ENCODE results near the gene VPS37C. TPM values are rescaled to one million over a fixed set of nuclear protein-coding genes. Genes with fewer than 3 reads are reported as not detected.

Gene VPS37C
- total RNA-seq, 1 experiment from 2014 or later, result 23.4 TPM

GRCh38 chr11:61132646-61133045 is 28.6 kb downstream of the VPS37C start:
- H3K36me3 Mint-ChIP-seq, result peaks cover 11% of the 10 kb centered on the region; the same call in 1 of the 2 replicates
- no peak overlapping the region for H3K4me3 Mint-ChIP-seq
- H3K4me1 Mint-ChIP-seq, result peaks cover 16% of the 10 kb centered on the region
- CTCF ChIA-PET, result no interaction called here
- H3K27me3 Mint-ChIP-seq (ENCODE audit: low read depth), result no peaks in the 10 kb centered on the region; the same call in 1 of the 2 replicates
- POLR2A ChIA-PET, result no interaction called here
- no peak overlapping the region for H3K27ac Mint-ChIP-seq
- ATAC-seq (no peak), DNase-seq (ENCODE audit: low spot score) (no peak)
- H3K9me3 Mint-ChIP-seq, result no peaks in the 10 kb centered on the region
- TF ChIP-seq USF1 (CRISPR knock-in tag; IDR thresholded peaks at IDR 0.05), result no peak
- TF ChIP-seq GRHL2 (CRISPR knock-in tag; IDR thresholded peaks at IDR 0.05; ENCODE audit: insufficient replicate concordance, severe bottlenecking), result no peak
- TF ChIP-seq, protein P1, sequence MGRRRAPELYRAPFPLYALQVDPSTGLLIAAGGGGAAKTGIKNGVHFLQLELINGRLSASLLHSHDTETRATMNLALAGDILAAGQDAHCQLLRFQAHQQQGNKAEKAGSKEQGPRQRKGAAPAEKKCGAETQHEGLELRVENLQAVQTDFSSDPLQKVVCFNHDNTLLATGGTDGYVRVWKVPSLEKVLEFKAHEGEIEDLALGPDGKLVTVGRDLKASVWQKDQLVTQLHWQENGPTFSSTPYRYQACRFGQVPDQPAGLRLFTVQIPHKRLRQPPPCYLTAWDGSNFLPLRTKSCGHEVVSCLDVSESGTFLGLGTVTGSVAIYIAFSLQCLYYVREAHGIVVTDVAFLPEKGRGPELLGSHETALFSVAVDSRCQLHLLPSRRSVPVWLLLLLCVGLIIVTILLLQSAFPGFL (CRISPR knock-in tag; IDR thresholded peaks at IDR 0.05; ENCODE audit: borderline replicate concordance), result no peak
- TF ChIP-seq ZNF416 (CRISPR knock-in tag; IDR thresholded peaks at IDR 0.05), result no peak
- TF ChIP-seq SP1 (CRISPR knock-in tag; conservative IDR thresholded peaks at IDR 0.05), result no peak
- TF ChIP-seq, protein P2, sequence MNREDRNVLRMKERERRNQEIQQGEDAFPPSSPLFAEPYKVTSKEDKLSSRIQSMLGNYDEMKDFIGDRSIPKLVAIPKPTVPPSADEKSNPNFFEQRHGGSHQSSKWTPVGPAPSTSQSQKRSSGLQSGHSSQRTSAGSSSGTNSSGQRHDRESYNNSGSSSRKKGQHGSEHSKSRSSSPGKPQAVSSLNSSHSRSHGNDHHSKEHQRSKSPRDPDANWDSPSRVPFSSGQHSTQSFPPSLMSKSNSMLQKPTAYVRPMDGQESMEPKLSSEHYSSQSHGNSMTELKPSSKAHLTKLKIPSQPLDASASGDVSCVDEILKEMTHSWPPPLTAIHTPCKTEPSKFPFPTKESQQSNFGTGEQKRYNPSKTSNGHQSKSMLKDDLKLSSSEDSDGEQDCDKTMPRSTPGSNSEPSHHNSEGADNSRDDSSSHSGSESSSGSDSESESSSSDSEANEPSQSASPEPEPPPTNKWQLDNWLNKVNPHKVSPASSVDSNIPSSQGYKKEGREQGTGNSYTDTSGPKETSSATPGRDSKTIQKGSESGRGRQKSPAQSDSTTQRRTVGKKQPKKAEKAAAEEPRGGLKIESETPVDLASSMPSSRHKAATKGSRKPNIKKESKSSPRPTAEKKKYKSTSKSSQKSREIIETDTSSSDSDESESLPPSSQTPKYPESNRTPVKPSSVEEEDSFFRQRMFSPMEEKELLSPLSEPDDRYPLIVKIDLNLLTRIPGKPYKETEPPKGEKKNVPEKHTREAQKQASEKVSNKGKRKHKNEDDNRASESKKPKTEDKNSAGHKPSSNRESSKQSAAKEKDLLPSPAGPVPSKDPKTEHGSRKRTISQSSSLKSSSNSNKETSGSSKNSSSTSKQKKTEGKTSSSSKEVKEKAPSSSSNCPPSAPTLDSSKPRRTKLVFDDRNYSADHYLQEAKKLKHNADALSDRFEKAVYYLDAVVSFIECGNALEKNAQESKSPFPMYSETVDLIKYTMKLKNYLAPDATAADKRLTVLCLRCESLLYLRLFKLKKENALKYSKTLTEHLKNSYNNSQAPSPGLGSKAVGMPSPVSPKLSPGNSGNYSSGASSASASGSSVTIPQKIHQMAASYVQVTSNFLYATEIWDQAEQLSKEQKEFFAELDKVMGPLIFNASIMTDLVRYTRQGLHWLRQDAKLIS (CRISPR knock-in tag; IDR thresholded peaks at IDR 0.05; ENCODE audit: borderline replicate concordance), result no peak
- no peak for TF ChIP-seq E2F5 (CRISPR knock-in tag; IDR thresholded peaks at IDR 0.05)
- TF ChIP-seq ATF3 (CRISPR knock-in tag; conservative IDR thresholded peaks at IDR 0.05), result no peak
- TF ChIP-seq ZNF232 (CRISPR knock-in tag; IDR thresholded peaks at IDR 0.05), result no peak
- no peak for TF ChIP-seq ZSCAN18 (CRISPR knock-in tag; IDR thresholded peaks at IDR 0.05)
- no peak for TF ChIP-seq CDX4 (CRISPR knock-in tag; IDR thresholded peaks at IDR 0.05; ENCODE audit: borderline replicate concordance)

- no peaks in the 10 kb centered on the region; the same call in 1 of the 2 replicates for H3K27me3 Mint-ChIP-seq (ENCODE audit: low read depth)
- ChIA-PET POLR2A (no interaction called here), CTCF (no interaction called here)
- no peaks in the 10 kb centered on the region for H3K9me3 Mint-ChIP-seq
- ATAC-seq (no peak), DNase-seq (ENCODE audit: low spot score) (no peak)
- peaks cover 16% of the 10 kb centered on the region for H3K4me1 Mint-ChIP-seq
- no peak overlapping the region for H3K4me3 Mint-ChIP-seq
- H3K27ac Mint-ChIP-seq, result no peak overlapping the region
- H3K36me3 Mint-ChIP-seq, result peaks cover 5% of the 10 kb centered on the region; the same call in 1 of the 2 replicates
- TF ChIP-seq OVOL2 (CRISPR knock-in tag; IDR thresholded peaks at IDR 0.05; ENCODE audit: borderline replicate concordance) (no peak), HMGXB4 (CRISPR knock-in tag; IDR thresholded peaks at IDR 0.05) (no peak), ZNF532 (CRISPR knock-in tag; IDR thresholded peaks at IDR 0.05; ENCODE audit: borderline replicate concordance) (no peak)
- TF ChIP-seq, protein P3, sequence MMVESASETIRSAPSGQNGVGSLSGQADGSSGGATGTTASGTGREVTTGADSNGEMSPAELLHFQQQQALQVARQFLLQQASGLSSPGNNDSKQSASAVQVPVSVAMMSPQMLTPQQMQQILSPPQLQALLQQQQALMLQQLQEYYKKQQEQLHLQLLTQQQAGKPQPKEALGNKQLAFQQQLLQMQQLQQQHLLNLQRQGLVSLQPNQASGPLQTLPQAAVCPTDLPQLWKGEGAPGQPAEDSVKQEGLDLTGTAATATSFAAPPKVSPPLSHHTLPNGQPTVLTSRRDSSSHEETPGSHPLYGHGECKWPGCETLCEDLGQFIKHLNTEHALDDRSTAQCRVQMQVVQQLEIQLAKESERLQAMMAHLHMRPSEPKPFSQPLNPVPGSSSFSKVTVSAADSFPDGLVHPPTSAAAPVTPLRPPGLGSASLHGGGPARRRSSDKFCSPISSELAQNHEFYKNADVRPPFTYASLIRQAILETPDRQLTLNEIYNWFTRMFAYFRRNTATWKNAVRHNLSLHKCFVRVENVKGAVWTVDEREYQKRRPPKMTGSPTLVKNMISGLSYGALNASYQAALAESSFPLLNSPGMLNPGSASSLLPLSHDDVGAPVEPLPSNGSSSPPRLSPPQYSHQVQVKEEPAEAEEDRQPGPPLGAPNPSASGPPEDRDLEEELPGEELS (CRISPR knock-in tag; IDR thresholded peaks at IDR 0.05), result no peak
Observed at GRCh38 chr11:61131998-61132555, 29.1 kb downstream of the VPS37C start.
